ENCODE results near the gene PALLD. TPM values are rescaled to one million over a fixed set of nuclear protein-coding genes. Genes with fewer than 3 reads are reported as not detected.

The PALLD gene
- total RNA-seq, 1 experiment from 2014 or later = 9.0 TPM

- DNase-seq = no peak
- Histone ChIP-seq H3K36me3 (replicated peaks; ENCODE audit: control insufficient read depth, insufficient read depth, low read length) (no peaks in the 10 kb centered on the region), H3K4me3 (ENCODE audit: insufficient read depth, low read depth, low read length) (no peak overlapping the region), H3K27me3 (ENCODE audit: control insufficient read depth, insufficient read depth, low read length) (no peaks in the 10 kb centered on the region)
Measured at GRCh38 chr4:168667376-168667775, 170.5 kb downstream of the PALLD start.

DNA sequence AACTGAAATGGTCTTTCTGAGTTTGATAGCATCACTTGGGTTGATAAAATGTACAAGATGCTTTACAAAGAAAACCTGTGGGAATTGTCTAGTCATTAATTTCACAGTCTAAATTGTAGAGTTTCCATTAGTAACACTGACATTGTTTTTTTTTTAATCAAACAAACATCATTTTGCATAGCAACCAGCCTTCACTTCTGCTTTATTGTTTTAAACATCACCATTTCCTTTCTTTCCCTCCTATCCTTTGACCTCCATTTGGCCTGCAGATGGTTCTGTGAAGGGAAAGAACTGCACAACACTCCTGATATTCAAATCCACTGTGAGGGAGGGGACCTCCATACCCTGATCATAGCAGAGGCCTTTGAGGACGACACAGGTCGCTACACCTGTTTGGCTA, 171.1 kb downstream of the PALLD start:
- Histone ChIP-seq H3K36me3 (replicated peaks; ENCODE audit: control insufficient read depth, insufficient read depth, low read length) (no peaks in the 10 kb centered on the region), H3K4me3 (ENCODE audit: insufficient read depth, low read depth, low read length) (no peak overlapping the region), H3K27me3 (ENCODE audit: control insufficient read depth, insufficient read depth, low read length) (no peaks in the 10 kb centered on the region)
- DNase-seq = no peak

- Histone ChIP-seq H3K27me3 (ENCODE audit: control insufficient read depth, insufficient read depth, low read length) (no peaks in the 10 kb centered on the region), H3K36me3 (replicated peaks; ENCODE audit: control insufficient read depth, insufficient read depth, low read length) (no peaks in the 10 kb centered on the region), H3K4me3 (ENCODE audit: insufficient read depth, low read depth, low read length) (no peak overlapping the region)
- no peak for DNase-seq
Measured at GRCh38 chr4:168673476-168673875, 176.6 kb downstream of the PALLD start.

- DNase-seq = no peak
- Histone ChIP-seq H3K36me3 (replicated peaks; ENCODE audit: control insufficient read depth, insufficient read depth, low read length) (no peaks in the 10 kb centered on the region), H3K4me3 (ENCODE audit: insufficient read depth, low read depth, low read length) (no peak overlapping the region), H3K27me3 (ENCODE audit: control insufficient read depth, insufficient read depth, low read length) (no peaks in the 10 kb centered on the region)
Measured at GRCh38 chr4:168674077-168674747, 177.4 kb downstream of the PALLD start.

- DNase-seq = no peak
- Histone ChIP-seq H3K27me3 (ENCODE audit: control insufficient read depth, insufficient read depth, low read length) (no peaks in the 10 kb centered on the region), H3K4me3 (ENCODE audit: insufficient read depth, low read depth, low read length) (no peak overlapping the region), H3K36me3 (replicated peaks; ENCODE audit: control insufficient read depth, insufficient read depth, low read length) (no peaks in the 10 kb centered on the region)
Measured at GRCh38 chr4:168674866-168675265, 178.0 kb downstream of the PALLD start.

- no peaks in the 10 kb centered on the region for H3K36me3 ChIP-seq (replicated peaks; ENCODE audit: control insufficient read depth, insufficient read depth, low read length)
- DNase-seq = no peak
- H3K27me3 ChIP-seq (ENCODE audit: control insufficient read depth, insufficient read depth, low read length) = no peaks in the 10 kb centered on the region
- no peak overlapping the region for H3K4me3 ChIP-seq (ENCODE audit: insufficient read depth, low read depth, low read length)
Measured at GRCh38 chr4:168677063-168677462, 180.2 kb downstream of the PALLD start.

DNA sequence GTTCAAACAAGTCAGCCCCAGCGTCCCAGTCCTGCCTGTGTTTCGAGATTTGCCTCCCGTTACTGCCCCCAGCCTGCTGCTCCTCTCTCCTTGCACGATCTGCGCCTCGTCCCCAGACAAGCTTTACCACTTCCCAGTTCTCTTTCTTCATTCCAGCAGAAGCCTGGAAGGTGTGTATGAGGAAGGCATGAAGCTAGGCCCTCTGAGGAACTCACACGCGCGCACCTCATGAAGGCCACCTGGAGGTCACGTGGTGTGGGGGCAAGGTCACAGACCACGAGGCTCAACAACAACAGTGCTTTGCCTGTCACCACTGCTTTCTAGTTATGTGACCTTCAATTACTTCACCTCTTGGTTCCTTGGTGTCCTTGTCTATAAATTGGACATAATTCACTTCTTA, 181.0 kb downstream of the PALLD start:
- Histone ChIP-seq H3K36me3 (replicated peaks; ENCODE audit: control insufficient read depth, insufficient read depth, low read length) (no peaks in the 10 kb centered on the region), H3K27me3 (ENCODE audit: control insufficient read depth, insufficient read depth, low read length) (no peaks in the 10 kb centered on the region), H3K4me3 (ENCODE audit: insufficient read depth, low read depth, low read length) (no peak overlapping the region)
- no peak for DNase-seq

DNA sequence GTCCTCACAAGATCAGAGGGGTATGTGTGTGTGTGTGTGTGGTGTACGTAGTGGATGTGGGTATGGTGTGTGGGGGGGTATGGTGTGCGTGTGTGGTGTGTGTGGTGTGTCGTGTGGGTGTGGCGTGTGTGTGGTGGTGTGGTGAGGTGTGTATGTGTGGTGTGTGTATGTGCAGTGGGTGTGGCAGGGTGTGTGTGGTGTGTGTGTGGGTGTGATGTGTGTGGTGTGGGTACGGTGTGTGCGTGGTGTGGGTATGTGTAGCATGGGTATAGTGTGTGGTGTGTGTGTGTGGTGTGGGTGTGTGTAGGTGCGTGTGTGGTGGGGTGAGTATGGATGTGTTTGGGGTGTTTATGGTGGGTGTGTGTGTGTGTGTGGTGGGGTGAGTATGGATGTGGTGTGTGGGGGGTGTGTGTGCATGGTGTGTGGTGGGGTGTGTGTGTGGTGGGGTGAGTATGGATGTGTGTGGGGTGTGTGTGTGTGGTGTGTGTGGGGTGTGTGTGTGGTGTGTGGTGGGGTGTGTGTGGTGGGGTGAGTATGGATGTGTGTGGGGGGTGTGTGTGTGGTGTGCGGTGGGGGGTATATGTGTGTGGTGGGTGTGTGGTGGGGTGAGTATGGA, 182.0 kb downstream of the PALLD start:
- H3K36me3 ChIP-seq (replicated peaks; ENCODE audit: control insufficient read depth, insufficient read depth, low read length) = no peaks in the 10 kb centered on the region
- no peak overlapping the region for H3K4me3 ChIP-seq (ENCODE audit: insufficient read depth, low read depth, low read length)
- H3K27me3 ChIP-seq (ENCODE audit: control insufficient read depth, insufficient read depth, low read length) = no peaks in the 10 kb centered on the region
- DNase-seq = no peak

- Histone ChIP-seq H3K4me3 (ENCODE audit: insufficient read depth, low read depth, low read length) (no peak overlapping the region), H3K27me3 (ENCODE audit: control insufficient read depth, insufficient read depth, low read length) (no peaks in the 10 kb centered on the region), H3K36me3 (replicated peaks; ENCODE audit: control insufficient read depth, insufficient read depth, low read length) (no peaks in the 10 kb centered on the region)
- no peak for DNase-seq
Measured at GRCh38 chr4:168679397-168679796, 182.5 kb downstream of the PALLD start.

- DNase-seq = no peak
- Histone ChIP-seq H3K27me3 (ENCODE audit: control insufficient read depth, insufficient read depth, low read length) (no peaks in the 10 kb centered on the region), H3K36me3 (replicated peaks; ENCODE audit: control insufficient read depth, insufficient read depth, low read length) (no peaks in the 10 kb centered on the region), H3K4me3 (ENCODE audit: insufficient read depth, low read depth, low read length) (no peak overlapping the region)
Measured at GRCh38 chr4:168679819-168680218, 183.0 kb downstream of the PALLD start.

DNA sequence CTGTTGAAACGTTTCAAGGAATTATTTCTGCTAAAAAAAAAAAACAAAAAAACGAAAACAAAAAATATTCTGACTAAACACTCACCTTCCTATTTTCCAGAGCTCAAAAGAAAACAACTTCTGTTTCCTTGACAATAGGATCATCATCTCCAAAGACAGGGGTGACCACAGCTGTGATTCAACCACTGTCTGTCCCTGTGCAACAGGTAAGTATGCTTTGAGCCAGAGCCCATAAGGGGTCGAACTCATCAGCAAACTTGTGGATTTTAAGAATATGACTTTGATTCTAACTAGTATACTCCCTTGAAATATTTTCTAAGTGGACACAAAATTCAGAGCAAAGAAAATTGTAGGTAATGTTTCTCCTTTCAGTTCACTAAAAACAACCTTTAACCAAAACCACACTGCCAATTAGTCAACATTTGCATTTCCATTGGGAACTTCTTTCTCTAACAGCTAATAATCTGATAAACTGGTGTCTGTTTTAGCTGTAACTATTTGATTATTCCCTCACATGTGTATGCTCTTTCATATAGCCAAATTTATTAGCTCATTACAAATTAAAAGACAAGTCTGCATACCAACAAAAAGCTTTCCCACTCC, 186.1 kb downstream of the PALLD start:
- H3K36me3 ChIP-seq (replicated peaks; ENCODE audit: control insufficient read depth, insufficient read depth, low read length) = no peaks in the 10 kb centered on the region
- H3K27me3 ChIP-seq (ENCODE audit: control insufficient read depth, insufficient read depth, low read length) = no peaks in the 10 kb centered on the region
- H3K4me3 ChIP-seq (ENCODE audit: insufficient read depth, low read depth, low read length) = no peak overlapping the region
- no peak for DNase-seq

- DNase-seq = no peak
Measured at GRCh38 chr4:168683595-168683994, 186.7 kb downstream of the PALLD start.

GRCh38 chr4:168685136-168685809, 188.4 kb downstream of the PALLD start:
- no peak for DNase-seq
- Histone ChIP-seq H3K27me3 (ENCODE audit: control insufficient read depth, insufficient read depth, low read length) (no peaks in the 10 kb centered on the region), H3K36me3 (replicated peaks; ENCODE audit: control insufficient read depth, insufficient read depth, low read length) (no peaks in the 10 kb centered on the region), H3K4me3 (ENCODE audit: insufficient read depth, low read depth, low read length) (no peak overlapping the region)

More at GRCh38 chr4:168683595-168683994, 186.7 kb downstream of the PALLD start:
- Histone ChIP-seq H3K4me3 (ENCODE audit: insufficient read depth, low read depth, low read length) (no peak overlapping the region), H3K36me3 (replicated peaks; ENCODE audit: control insufficient read depth, insufficient read depth, low read length) (no peaks in the 10 kb centered on the region), H3K27me3 (ENCODE audit: control insufficient read depth, insufficient read depth, low read length) (no peaks in the 10 kb centered on the region)

DNA sequence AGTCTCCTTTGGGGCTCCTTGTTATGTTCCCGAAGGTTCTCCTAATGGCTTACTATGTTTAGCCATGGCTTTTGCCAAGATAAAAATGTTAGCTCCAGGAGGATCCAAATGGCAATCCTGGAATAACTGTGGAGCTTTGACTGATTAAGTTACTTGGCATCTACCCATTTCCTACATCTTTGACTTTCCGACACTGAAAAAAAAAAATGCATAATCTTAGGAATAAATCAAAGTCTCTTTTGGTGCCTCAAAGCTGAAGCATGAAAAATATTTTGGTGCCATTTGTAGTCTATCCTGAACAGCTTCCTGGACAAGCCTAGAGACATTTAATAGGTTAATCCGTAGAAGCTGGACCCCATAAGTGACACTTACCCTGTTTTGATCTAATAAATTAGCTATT, 191.7 kb downstream of the PALLD start:
- DNase-seq = no peak
- H3K27me3 ChIP-seq (ENCODE audit: control insufficient read depth, insufficient read depth, low read length) = no peaks in the 10 kb centered on the region
- no peaks in the 10 kb centered on the region for H3K36me3 ChIP-seq (replicated peaks; ENCODE audit: control insufficient read depth, insufficient read depth, low read length)
- H3K4me3 ChIP-seq (ENCODE audit: insufficient read depth, low read depth, low read length) = no peak overlapping the region

DNA sequence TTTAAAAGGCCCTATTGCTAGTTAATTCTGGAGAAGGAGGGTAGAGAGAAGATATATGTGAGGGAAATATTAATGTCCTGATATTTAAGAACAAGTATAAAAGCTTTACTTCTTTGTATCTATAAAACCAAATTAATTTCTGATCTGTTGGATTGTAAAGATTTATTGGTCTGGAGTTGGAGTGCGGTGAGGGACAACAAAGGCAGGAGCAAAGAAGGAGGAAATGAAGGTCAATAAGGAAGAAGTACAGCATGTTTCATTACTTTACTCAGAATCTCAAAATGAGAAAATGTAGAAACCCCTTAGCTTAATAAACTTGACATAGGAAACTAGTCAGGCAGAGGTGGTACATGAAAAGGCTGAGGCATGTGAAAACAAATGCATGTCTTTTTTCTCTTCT, 192.9 kb downstream of the PALLD start:
- no peaks in the 10 kb centered on the region for H3K36me3 ChIP-seq (replicated peaks; ENCODE audit: control insufficient read depth, insufficient read depth, low read length)

More for the DNA sequence above, 192.9 kb downstream of the PALLD start:
- Histone ChIP-seq H3K4me3 (ENCODE audit: insufficient read depth, low read depth, low read length) (no peak overlapping the region), H3K27me3 (ENCODE audit: control insufficient read depth, insufficient read depth, low read length) (no peaks in the 10 kb centered on the region)
- DNase-seq = no peak

Measured in H7 (cell line).